Measurements from ENCODE around the gene KRT36. TPM values are rescaled to one million over a fixed set of nuclear protein-coding genes. Genes with fewer than 3 reads are reported as not detected.

Gene KRT36
- total RNA-seq, 1 experiment from 2014 or later, result not detected

Other genes starting within 250 kb of the KRT36 start
- gene KRTAP9-4, start 240.2 kb downstream of the KRT36 start, total RNA-seq (2014; rRNA removed; shearing (Covaris generic)), result 0.10 TPM in 1 of 2 replicates, not detected in the other
- gene KRTAP9-9, start 234.5 kb downstream of the KRT36 start, total RNA-seq (2014; rRNA removed; shearing (Covaris generic)), result not detected in 2 replicates
- not detected in 2 replicates for gene KRTAP9-6, start 224.5 kb downstream of the KRT36 start, total RNA-seq (2014; rRNA removed; shearing (Covaris generic))
- not detected in 2 replicates for gene KRTAP9-7, start 214.2 kb downstream of the KRT36 start, total RNA-seq (2014; rRNA removed; shearing (Covaris generic))
- gene KRTAP29-1, start 187.1 kb downstream of the KRT36 start, total RNA-seq (2014; rRNA removed; shearing (Covaris generic)), result not detected in 2 replicates
- gene KRTAP16-1, start 180.6 kb downstream of the KRT36 start, total RNA-seq (2014; rRNA removed; shearing (Covaris generic)), result not detected in 2 replicates
- not detected in 2 replicates for gene KRTAP17-1, start 174.2 kb downstream of the KRT36 start, total RNA-seq (2014; rRNA removed; shearing (Covaris generic))
- not detected in 2 replicates for gene KRT33A, start 139.1 kb downstream of the KRT36 start, total RNA-seq (2014; rRNA removed; shearing (Covaris generic))
- not detected in 2 replicates for gene KRT33B, start 120.1 kb downstream of the KRT36 start, total RNA-seq (2014; rRNA removed; shearing (Covaris generic))
- 0.08 TPM in 1 of 2 replicates, not detected in the other for gene KRT34, start 107.6 kb downstream of the KRT36 start, total RNA-seq (2014; rRNA removed; shearing (Covaris generic))
- 0.08 TPM in 1 of 2 replicates, not detected in the other for gene KRT31, start 92.3 kb downstream of the KRT36 start, total RNA-seq (2014; rRNA removed; shearing (Covaris generic))
- gene KRT37, start 65.3 kb downstream of the KRT36 start, total RNA-seq (2014; rRNA removed; shearing (Covaris generic)), result not detected in 2 replicates
- gene KRT38, start 48.9 kb downstream of the KRT36 start, total RNA-seq (2014; rRNA removed; shearing (Covaris generic)), result not detected in 2 replicates
- gene KRT32, start 22.5 kb downstream of the KRT36 start, total RNA-seq (2014; rRNA removed; shearing (Covaris generic)), result not detected in 2 replicates
- not detected in 2 replicates for gene KRT35, start 8.8 kb downstream of the KRT36 start, total RNA-seq (2014; rRNA removed; shearing (Covaris generic))
- gene KRT13, start 15.7 kb upstream of the KRT36 start, total RNA-seq (2014; rRNA removed; shearing (Covaris generic)), result 0.30 TPM in 1 of 2 replicates, not detected in the other
- gene KRT15, start 29.0 kb upstream of the KRT36 start, total RNA-seq (2014; rRNA removed; shearing (Covaris generic)), result 0.08 TPM in 1 of 2 replicates, not detected in the other
- gene KRT19, start 38.4 kb upstream of the KRT36 start, total RNA-seq (2014; rRNA removed; shearing (Covaris generic)), result 0.25 TPM in 1 of 2 replicates, not detected in the other
- gene KRT9, start 82.1 kb upstream of the KRT36 start, total RNA-seq (2014; rRNA removed; shearing (Covaris generic)), result not detected in 2 replicates
- not detected in 2 replicates for gene KRT14, start 97.0 kb upstream of the KRT36 start, total RNA-seq (2014; rRNA removed; shearing (Covaris generic))
- gene KRT16, start 122.9 kb upstream of the KRT36 start, total RNA-seq (2014; rRNA removed; shearing (Covaris generic)), result 0.08 TPM in 1 of 2 replicates, not detected in the other
- gene KRT17, start 134.7 kb upstream of the KRT36 start, total RNA-seq (2014; rRNA removed; shearing (Covaris generic)), result 134 and 149 TPM in 2 replicates
- 107 and 142 TPM in 2 replicates for gene EIF1, start 199.0 kb upstream of the KRT36 start, total RNA-seq (2014; rRNA removed; shearing (Covaris generic))
- not detected in 2 replicates for gene GAST, start 222.4 kb upstream of the KRT36 start, total RNA-seq (2014; rRNA removed; shearing (Covaris generic))
- 0.08 and 0.10 TPM in 2 replicates for gene HAP1, start 244.7 kb upstream of the KRT36 start, total RNA-seq (2014; rRNA removed; shearing (Covaris generic))

Measured in SJCRH30 (cell line).